Ishikawa (cell line): ENCODE measurements around the gene MX1.

Experiments used
- CEBPB ChIP-seq: IDR thresholded peaks from 2 replicates; pipeline ENCODE4 v1.6.1; 2012
- CREB1 ChIP-seq: IDR thresholded peaks from 2 replicates; pipeline ENCODE4 v1.6.1; 2012; ENCODE audit warnings: low read depth
- EGR1 ChIP-seq: IDR thresholded peaks from 2 replicates; pipeline ENCODE4 v1.6.1; 2012
- EP300 ChIP-seq: IDR thresholded peaks from 2 replicates; pipeline ENCODE4 v1.6.1; 2012; ENCODE audit warnings: borderline replicate concordance
- FOXM1 ChIP-seq: IDR thresholded peaks from 2 replicates; pipeline ENCODE4 v1.6.1; 2012; ENCODE audit warnings: low read depth, borderline replicate concordance
- NFIC ChIP-seq: IDR thresholded peaks from 2 replicates; pipeline ENCODE4 v1.6.1; 2012
- RAD21 ChIP-seq: IDR thresholded peaks from 2 replicates; pipeline ENCODE4 v1.6.1; 2012; ENCODE audit warnings: low read depth
- TAF1 ChIP-seq: IDR thresholded peaks from 2 replicates; pipeline ENCODE4 v1.6.1; 2012; ENCODE audit warnings: low read depth, mild to moderate bottlenecking
- TCF12 ChIP-seq: IDR thresholded peaks from 2 replicates; pipeline ENCODE4 v1.6.1; 2012; ENCODE audit warnings: low read depth
- TEAD4 ChIP-seq: IDR thresholded peaks from 2 replicates; pipeline ENCODE4 v1.6.1; 2012
- USF1 ChIP-seq: IDR thresholded peaks from 2 replicates; pipeline ENCODE4 v1.6.1; 2012
- YY1 ChIP-seq: IDR thresholded peaks from 2 replicates; pipeline ENCODE4 v1.6.1; 2012; ENCODE audit warnings: low read depth
- ZBTB7A ChIP-seq: IDR thresholded peaks from 2 replicates; pipeline ENCODE4 v1.6.1; 2012; ENCODE audit warnings: low read depth
- TF ChIP-seq, protein P1 (sequence below): IDR thresholded peaks from 2 replicates; pipeline ENCODE4 v1.6.1; 2012; ENCODE audit warnings: low read depth, mild to moderate bottlenecking
- TF ChIP-seq, protein P2 (sequence below): IDR thresholded peaks from 2 replicates; pipeline ENCODE4 v1.6.1; 2012

The MX1 gene

DNA sequence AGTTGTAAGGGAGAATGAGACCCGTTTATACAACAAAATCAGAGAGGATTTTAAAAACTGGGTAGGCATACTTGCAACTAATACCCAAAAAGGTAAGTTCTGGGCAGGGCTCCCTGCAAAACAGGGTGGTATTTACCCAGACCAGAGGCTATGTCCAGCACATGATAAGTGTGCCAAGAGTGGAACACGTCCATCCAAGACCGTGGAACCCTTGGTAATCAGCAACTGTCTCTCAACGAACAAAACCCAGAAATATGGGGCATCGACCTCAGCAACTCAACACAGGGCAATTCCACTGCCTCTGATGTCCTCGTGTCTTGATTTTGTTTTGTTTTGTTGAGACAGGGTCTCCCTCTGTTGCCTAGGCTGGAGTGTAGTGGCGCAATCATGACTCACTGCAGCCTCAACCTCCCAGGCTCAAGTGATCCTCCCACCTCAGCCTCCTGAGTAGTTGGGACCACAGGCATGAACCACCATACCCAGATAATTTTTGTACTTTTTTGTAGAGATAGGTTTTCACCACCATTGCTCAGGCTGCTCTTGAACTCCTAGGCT, 26.7 kb upstream of the MX1 start:
- TF ChIP-seq RAD21 (no peak), TEAD4 (no peak), CREB1 (no peak), CEBPB (no peak)
- TF ChIP-seq, protein P1, sequence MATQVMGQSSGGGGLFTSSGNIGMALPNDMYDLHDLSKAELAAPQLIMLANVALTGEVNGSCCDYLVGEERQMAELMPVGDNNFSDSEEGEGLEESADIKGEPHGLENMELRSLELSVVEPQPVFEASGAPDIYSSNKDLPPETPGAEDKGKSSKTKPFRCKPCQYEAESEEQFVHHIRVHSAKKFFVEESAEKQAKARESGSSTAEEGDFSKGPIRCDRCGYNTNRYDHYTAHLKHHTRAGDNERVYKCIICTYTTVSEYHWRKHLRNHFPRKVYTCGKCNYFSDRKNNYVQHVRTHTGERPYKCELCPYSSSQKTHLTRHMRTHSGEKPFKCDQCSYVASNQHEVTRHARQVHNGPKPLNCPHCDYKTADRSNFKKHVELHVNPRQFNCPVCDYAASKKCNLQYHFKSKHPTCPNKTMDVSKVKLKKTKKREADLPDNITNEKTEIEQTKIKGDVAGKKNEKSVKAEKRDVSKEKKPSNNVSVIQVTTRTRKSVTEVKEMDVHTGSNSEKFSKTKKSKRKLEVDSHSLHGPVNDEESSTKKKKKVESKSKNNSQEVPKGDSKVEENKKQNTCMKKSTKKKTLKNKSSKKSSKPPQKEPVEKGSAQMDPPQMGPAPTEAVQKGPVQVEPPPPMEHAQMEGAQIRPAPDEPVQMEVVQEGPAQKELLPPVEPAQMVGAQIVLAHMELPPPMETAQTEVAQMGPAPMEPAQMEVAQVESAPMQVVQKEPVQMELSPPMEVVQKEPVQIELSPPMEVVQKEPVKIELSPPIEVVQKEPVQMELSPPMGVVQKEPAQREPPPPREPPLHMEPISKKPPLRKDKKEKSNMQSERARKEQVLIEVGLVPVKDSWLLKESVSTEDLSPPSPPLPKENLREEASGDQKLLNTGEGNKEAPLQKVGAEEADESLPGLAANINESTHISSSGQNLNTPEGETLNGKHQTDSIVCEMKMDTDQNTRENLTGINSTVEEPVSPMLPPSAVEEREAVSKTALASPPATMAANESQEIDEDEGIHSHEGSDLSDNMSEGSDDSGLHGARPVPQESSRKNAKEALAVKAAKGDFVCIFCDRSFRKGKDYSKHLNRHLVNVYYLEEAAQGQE, result no peak

GRCh38 chr21:41402231-41402630, 23.8 kb upstream of the MX1 start:
- no peak for TF ChIP-seq EP300
- TF ChIP-seq CEBPB, result no peak
- TF ChIP-seq, protein P2, sequence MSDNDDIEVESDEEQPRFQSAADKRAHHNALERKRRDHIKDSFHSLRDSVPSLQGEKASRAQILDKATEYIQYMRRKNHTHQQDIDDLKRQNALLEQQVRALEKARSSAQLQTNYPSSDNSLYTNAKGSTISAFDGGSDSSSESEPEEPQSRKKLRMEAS, result no peak
- TF ChIP-seq, protein P1, result no peak
- no peak for TF ChIP-seq ZBTB7A
- TF ChIP-seq TEAD4, result no peak
- no peak for TF ChIP-seq RAD21
- no peak for TF ChIP-seq TAF1
- TF ChIP-seq TCF12, result no peak
- TF ChIP-seq NFIC, result no peak
- no peak for TF ChIP-seq USF1
- no peak for TF ChIP-seq CREB1
- TF ChIP-seq FOXM1, result no peak
- no peak for TF ChIP-seq YY1
- no peak for TF ChIP-seq EGR1

- TF ChIP-seq, protein P2, result no peak
- TF ChIP-seq TAF1 (no peak), ZBTB7A (no peak), YY1 (no peak)
These were observed 23.2 kb upstream of the MX1 start for GRCh38 chr21:41402796-41403195.

DNA sequence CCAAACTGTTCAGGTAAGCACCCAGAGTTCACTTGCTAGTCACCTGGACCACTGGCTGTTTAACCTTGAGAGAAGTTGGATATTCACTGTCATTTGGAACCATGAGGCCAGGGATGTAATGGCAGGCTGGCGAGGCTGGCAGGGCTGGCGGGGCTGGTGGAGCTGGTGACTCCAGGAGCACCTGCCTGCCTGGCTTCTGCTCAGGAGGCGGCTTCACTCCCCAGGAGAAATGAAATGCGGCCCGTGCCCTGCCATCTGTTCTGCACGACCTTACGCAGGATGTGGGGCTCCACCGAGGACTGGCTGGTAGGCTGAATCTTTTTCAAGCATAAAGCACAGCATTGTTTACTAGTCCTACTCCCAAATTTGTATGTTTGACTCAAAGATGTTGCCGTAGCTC, 22.7 kb upstream of the MX1 start:
- TF ChIP-seq ZBTB7A, result no peak
- TF ChIP-seq CEBPB, result no peak

GRCh38 chr21:41403966-41404365, 22.1 kb upstream of the MX1 start:
- no peak for TF ChIP-seq NFIC
- no peak for TF ChIP-seq FOXM1
- TF ChIP-seq TAF1, result no peak
- TF ChIP-seq ZBTB7A, result no peak
- no peak for TF ChIP-seq EP300
- no peak for TF ChIP-seq CEBPB
- no peak for TF ChIP-seq CREB1
- TF ChIP-seq YY1, result no peak
- no peak for TF ChIP-seq TCF12
- no peak for TF ChIP-seq TEAD4
- TF ChIP-seq, protein P2, result no peak
- TF ChIP-seq USF1, result no peak
- TF ChIP-seq RAD21, result no peak
- TF ChIP-seq, protein P1, result no peak
- no peak for TF ChIP-seq EGR1
